ENCODE results near the gene FKRP.

The FKRP gene

GRCh38 chr19:46756544-46756888 is 10.7 kb downstream of the FKRP start:
- no peak overlapping the region for H3K27ac ChIP-seq
- TF ChIP-seq, protein P1, sequence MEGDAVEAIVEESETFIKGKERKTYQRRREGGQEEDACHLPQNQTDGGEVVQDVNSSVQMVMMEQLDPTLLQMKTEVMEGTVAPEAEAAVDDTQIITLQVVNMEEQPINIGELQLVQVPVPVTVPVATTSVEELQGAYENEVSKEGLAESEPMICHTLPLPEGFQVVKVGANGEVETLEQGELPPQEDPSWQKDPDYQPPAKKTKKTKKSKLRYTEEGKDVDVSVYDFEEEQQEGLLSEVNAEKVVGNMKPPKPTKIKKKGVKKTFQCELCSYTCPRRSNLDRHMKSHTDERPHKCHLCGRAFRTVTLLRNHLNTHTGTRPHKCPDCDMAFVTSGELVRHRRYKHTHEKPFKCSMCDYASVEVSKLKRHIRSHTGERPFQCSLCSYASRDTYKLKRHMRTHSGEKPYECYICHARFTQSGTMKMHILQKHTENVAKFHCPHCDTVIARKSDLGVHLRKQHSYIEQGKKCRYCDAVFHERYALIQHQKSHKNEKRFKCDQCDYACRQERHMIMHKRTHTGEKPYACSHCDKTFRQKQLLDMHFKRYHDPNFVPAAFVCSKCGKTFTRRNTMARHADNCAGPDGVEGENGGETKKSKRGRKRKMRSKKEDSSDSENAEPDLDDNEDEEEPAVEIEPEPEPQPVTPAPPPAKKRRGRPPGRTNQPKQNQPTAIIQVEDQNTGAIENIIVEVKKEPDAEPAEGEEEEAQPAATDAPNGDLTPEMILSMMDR (conservative IDR thresholded peaks at IDR 0.05) = no peak
- no peak for TF ChIP-seq ZFX (IDR thresholded peaks at IDR 0.05)

DNA sequence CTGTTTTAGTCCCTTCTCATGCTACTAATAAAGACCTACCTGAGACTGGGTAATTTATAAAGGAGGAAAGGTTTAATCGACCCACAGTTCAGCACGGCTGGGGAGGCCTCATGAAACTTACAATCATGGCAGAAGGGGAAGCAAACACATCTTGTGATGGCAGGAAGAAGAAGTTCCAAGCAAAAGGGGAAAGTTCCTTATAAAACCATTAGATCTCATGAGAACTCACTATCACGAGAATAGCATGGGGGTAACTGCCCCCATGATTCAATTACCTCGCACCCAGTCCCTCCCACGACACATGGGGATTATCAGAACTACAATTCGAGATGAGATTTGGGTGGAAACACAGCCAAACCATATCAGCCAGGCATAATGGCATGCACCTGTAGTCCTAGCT is 13.3 kb downstream of the FKRP start:
- H3K27ac ChIP-seq = no peak overlapping the region
- TF ChIP-seq ZFX (IDR thresholded peaks at IDR 0.05) = no peak
- TF ChIP-seq, protein P1 (conservative IDR thresholded peaks at IDR 0.05) = no peak

GRCh38 chr19:46759817-46760333 is 14.0 kb downstream of the FKRP start:
- no peak overlapping the region for H3K27ac ChIP-seq
- TF ChIP-seq ZFX (IDR thresholded peaks at IDR 0.05) = no peak
- TF ChIP-seq, protein P1 (conservative IDR thresholded peaks at IDR 0.05) = no peak

DNA sequence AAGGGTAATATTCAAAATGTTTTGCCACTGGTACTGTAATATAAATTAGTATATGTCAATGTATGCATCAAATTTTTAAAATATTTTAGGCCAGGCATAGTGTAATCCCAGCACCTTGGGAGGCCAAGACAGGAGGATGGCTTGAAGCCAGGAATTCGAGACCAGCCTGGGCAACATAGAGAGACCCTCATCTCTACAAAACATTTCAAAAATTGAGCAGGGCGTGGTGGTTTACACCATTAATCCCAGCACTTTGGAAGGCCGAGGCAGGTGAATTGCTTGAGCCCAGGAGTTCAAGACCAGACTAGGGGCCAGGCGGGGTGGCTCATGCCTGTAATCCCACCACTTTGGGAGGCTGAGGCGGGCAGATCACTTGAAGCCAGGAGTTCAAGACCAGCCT is 14.5 kb downstream of the FKRP start:
- H3K27ac ChIP-seq = peak overlapping the region; percentile 63
- TF ChIP-seq, protein P1 (conservative IDR thresholded peaks at IDR 0.05) = no peak
- no peak for TF ChIP-seq ZFX (IDR thresholded peaks at IDR 0.05)

- H3K27ac ChIP-seq = peak overlapping the region; percentile 63
These were observed 15.0 kb downstream of the FKRP start for GRCh38 chr19:46760897-46761296.

DNA sequence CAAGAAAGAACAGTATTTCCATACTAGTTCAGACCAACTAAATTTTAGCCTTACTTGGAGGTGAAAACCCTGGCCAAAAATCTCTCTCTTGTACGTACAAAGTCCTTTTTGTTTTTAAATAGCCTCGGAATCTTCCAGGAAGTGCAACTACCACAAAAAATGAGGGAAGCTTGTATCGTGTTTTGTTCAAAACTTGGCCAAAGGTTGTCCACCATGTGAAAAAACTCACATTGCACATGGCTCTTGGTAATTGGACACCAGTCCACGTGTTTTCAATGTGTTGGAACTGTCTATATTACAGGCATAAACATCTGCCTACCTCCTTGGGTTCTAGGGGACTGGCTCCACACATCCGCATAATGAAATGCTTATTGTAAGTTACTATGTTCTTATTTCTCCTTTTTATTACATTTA is 15.6 kb downstream of the FKRP start:
- H3K27ac ChIP-seq = peak overlapping the region; percentile 63

GRCh38 chr19:46762245-46762890 is 16.5 kb downstream of the FKRP start:
- H3K27ac ChIP-seq = peak overlapping the region; percentile 22; the same call in 1 of the 2 replicates
- no peak for TF ChIP-seq ZFX (IDR thresholded peaks at IDR 0.05)
- TF ChIP-seq, protein P1 (conservative IDR thresholded peaks at IDR 0.05) = no peak

More for the DNA sequence above, 15.6 kb downstream of the FKRP start:
- no peak for TF ChIP-seq ZFX (IDR thresholded peaks at IDR 0.05)
- TF ChIP-seq, protein P1 (conservative IDR thresholded peaks at IDR 0.05) = no peak

- H3K27ac ChIP-seq = no peak overlapping the region
- no peak for TF ChIP-seq ZFX (IDR thresholded peaks at IDR 0.05)
- TF ChIP-seq, protein P1 (conservative IDR thresholded peaks at IDR 0.05) = no peak
These were observed 19.0 kb downstream of the FKRP start for GRCh38 chr19:46764817-46765291.
